Middle frontal gyrus (tissue), 1 donor: Measurements from ENCODE around the gene CLUH.

ENCODE experiments used
- DNase-seq: peaks from one replicate; pipeline ENCODE4 v3.0.0-alpha.2; 2015; ENCODE audit warnings: low spot score; ENCODE audit errors: extremely low spot score

CLUH gene

GRCh38 chr17:2722611-2723010 is 11.0 kb upstream of the CLUH start:
- no peak for DNase-seq

GRCh38 chr17:2721603-2722002 is 10.0 kb upstream of the CLUH start:
- DNase-seq, result no peak

- no peak for DNase-seq
Measured at GRCh38 chr17:2719861-2720260, 8.3 kb upstream of the CLUH start.

GRCh38 chr17:2718150-2718938 is 6.8 kb upstream of the CLUH start:
- DNase-seq, result no peak

- no peak for DNase-seq
Measured at GRCh38 chr17:2716649-2717048, 5.1 kb upstream of the CLUH start.

DNA sequence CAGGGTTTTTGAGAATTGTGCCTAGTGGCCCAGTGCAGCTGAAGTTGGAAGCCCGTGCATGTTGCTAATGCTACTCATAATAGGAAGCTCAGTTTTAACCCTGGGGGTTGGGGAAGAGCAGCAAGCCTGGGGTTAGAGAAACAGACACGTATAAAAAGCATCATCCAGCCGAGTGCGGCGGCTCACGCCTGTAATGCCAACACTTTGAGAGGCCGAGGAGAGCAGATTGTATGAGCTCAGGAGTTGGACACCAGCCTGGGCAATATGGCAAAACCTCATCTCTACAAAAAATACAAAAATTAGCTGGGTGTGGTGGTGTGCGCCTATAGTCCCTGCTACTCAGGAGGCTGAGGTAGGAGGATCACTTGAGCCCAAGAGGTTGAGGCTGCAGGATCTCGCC is 2.3 kb upstream of the CLUH start:
- no peak for DNase-seq

DNA sequence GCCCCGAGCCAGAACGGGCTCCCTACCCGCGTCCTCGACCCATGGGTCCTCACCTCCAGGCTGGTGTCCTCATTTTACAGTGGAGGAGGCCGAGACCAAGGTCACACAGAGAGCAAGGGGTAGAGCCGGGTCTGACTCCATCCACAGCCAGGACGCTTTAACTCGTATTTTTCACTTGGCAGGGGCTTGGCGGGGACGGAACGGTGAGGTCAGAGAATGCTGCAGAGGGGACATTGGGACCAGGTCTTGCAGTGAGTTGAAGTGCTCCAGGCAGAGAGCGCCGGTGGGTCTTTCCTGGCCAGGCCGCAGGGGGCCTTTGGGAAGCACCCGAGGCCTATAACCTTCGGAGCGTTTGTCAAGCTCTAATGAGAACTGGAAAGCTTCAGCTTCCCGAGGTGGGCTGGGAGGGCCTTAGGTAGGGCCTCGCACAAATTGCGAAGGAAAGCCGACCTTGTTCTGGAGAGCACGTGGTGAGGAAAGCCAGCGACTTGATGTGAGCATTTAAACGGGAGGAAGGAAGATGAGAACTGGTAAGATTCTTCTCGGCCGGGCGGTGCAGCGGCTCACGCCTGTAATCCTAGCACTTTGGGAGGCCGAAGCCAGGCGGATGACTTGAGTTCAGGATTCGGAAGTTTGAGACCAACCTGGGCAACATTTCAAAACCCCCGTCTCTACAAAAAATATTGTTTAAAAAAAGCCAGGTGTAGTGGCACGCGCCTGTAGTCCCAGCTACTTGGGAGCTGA is 908 bp upstream of the CLUH start:
- no peak for DNase-seq

- no peak for DNase-seq
Measured at GRCh38 chr17:2710803-2711607, 559 bp downstream of the CLUH start.

DNA sequence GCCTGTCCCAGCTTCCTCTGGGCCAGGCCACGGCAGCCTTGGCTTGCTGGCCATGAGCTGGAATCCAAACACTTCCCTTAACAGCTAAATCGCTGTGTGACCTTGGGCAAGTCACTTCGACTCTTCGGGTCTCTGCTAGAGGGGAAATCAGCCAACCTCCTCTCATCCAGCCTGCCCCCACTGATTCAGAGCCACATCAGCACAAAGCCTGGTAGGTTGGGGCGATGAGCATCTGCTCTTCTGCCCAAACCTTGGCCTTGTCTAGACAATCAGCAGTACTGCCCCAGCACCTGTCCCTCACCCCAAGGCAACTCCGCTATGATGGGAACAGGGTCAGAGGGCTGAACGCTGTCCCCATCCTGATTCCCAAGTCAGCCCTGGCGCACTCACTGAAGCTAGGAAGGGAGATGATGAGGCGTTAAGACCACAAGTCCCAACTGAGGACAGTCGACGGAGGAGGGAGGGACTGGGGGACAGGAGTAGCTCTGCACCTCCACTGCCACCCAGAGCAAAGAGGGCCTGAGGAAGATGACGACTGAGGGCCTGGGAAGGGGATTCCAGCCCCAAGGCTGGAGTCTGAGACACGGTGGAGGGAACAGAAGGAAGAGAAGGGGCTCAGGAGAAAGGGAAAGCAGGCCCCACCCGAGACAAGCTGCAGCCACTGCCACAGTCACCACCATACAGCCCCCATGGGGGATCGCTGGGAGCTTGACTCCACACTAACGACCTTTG is 1.3 kb downstream of the CLUH start:
- DNase-seq, result no peak

GRCh38 chr17:2709183-2709661 is 2.3 kb downstream of the CLUH start:
- DNase-seq, result no peak

DNA sequence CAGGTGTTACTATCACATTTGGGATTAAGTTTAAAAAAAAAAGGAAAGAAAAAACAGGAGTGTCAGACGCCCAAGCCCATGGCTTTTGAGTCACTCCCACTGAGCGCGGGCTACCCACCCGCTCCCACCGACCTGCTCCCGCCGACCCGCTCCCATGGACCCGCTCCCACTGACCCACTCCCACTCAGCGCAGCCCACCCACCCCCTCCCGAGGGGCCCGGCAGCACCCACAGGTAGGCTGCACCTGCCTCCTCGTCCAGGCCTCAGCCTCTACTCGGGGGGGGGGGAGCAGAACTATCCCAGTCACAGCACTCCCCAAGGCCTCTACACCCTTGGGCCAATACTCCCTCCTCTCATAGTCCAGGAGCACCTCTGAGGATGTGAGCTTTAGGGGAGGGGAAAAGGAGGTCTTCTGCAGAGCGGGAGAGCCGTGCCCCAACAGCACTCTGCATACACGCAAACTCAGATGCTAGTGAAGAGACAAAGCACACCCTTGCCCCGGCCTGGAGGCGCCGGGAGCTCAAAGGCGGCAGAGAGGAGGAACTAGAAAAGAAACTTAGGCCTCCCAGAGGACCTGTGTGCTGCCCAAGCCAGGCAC is 2.9 kb downstream of the CLUH start:
- DNase-seq, result no peak

- DNase-seq, result no peak
Measured at GRCh38 chr17:2707721-2708584, 3.6 kb downstream of the CLUH start.

DNA sequence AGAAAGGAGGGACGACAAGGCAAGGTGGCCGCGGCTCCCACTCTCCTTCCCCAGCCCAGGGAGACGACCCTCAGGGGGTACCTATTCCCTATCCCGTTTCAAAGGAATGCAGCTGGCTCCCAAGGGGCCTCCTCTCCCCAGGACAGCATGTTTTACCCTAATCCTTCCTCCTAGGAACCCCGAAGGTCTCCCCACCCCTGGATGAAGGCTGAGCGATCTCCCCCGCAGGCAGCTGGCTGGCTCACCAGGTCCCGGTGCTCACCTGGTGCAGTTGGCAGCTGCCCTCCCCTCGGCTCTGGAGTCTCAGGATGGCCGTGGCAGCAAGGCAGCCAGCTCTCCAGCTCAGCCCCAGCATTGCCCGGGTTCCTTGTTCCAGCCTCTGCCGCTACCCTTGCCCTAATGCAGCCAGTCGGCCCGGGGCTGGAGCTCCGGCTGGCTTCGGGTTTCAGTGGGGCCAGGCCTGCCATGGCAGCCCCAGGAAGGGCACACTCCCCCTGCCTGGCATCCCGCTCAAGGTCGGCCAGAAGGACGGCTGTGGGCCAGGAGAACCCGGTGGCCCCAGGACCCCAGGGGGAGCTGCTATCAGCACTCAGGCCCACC is 4.6 kb downstream of the CLUH start:
- no peak for DNase-seq

GRCh38 chr17:2705888-2706795 is 5.4 kb downstream of the CLUH start:
- DNase-seq, result no peak

DNA sequence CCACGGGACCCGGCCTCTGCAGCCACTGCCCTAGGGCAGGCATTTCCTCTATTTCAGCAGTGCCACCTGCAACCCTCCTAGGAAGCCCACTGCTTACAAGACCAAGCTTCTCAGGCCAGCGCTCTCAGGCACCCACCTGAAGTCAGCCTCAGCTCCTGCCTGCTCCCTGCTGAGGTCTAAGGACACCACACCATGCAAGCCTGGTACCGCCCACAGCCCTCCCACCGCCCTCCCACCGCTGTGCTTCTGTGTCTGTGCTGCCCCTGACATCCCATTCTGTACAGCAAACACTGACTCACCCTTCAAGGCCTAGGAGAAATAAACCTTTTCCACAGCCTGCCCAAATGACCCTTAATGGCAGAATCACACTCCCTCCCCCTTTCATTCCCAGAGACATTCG is 6.3 kb downstream of the CLUH start:
- DNase-seq, result no peak

- no peak for DNase-seq
Measured at GRCh38 chr17:2704890-2705248, 6.7 kb downstream of the CLUH start.

DNA sequence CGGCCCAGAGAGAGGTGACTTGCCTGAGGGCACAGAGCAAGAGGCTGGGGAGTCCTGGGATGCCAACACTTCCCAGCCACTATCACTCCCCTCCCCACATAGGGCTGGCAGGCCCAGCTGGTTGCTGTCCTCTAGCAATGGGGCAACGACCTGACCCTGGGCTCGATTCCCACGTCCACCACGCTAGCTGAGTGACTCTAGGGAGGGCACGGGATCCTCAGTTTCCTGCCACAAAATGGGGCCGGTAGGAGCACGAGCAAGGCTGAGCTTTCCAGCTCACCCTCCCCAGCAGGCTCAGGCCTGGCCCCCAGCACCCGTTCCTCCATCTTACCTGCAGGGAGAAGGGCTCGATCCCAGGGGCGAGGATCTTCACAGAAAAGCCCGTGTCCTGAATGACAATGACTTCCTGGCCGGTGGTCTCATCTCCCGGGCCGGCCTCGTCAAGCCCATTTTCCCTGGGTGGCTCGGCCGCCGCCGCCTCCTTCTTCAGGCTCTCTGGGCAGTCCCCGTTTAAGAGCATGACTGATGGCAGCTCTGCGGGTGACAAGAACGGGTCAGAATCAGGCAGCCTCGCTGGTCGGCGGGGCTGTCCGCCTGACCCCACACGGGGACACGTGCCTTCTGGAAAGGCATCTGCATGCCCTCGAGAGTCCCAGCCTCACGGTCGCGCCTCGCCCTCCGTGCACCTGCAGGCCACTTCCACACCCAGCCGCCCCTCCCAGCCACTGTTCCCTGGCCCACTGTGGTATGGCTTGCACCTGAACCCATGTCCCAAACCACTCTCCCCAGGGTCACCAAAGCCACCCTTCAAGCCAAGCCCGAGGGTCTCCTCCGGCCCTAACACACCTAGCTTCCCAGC is 7.3 kb downstream of the CLUH start:
- no peak for DNase-seq

DNA sequence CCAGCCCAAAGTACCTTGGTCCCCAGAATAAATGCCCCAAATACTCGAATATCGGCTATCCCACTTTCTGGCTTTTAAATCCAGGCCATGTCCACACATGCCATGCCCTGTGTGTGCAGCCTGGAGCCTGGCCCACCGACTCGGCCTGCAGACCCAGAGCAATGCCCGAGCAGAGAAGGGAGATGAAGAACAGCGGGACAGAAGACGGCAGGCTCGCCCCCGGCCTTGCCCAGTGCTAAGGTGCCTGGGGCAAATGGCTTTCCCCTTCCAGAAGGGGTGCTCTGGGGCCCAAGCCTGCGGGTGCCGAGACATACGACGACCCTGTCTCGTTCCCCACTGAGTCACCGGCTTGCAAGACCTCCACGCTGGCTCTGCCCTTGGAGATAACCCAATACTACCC is 8.0 kb downstream of the CLUH start:
- no peak for DNase-seq
